Measurements from ENCODE around the gene LYVE1. TPM values are rescaled to one million over a fixed set of nuclear protein-coding genes. Genes with fewer than 3 reads are reported as not detected.

Gene LYVE1
- total and polyA plus RNA-seq, 12 donors, result 29.1 to 530 (median 254) TPM

GRCh38 chr11:10587995-10588394, 19.5 kb upstream of the LYVE1 start:
- Histone ChIP-seq H3K9me3 (replicated peaks in 1 of 3) (no peaks in the 10 kb centered on the region), H3K27me3 (no peaks in the 10 kb centered on the region), H3K4me1 (replicated peaks in 1 of 2) (peaks cover 11 to 37% of the 10 kb centered on the region in 2 donors), H3K27ac (peak overlapping the region in 1 of 5 donors; percentile 12), H3K4me3 (no peak overlapping the region), H3K36me3 (replicated peaks in 1 of 2) (no peaks in the 10 kb centered on the region)
- WGBS, 4 donors, result 91 to 95% (median 93%) methylated on average over 3 of the region's 3 CpGs
- DNase-seq, result no peak
- intact Hi-C loops (cut with DNase I), result no loop called here
- TF ChIP-seq, protein P1, sequence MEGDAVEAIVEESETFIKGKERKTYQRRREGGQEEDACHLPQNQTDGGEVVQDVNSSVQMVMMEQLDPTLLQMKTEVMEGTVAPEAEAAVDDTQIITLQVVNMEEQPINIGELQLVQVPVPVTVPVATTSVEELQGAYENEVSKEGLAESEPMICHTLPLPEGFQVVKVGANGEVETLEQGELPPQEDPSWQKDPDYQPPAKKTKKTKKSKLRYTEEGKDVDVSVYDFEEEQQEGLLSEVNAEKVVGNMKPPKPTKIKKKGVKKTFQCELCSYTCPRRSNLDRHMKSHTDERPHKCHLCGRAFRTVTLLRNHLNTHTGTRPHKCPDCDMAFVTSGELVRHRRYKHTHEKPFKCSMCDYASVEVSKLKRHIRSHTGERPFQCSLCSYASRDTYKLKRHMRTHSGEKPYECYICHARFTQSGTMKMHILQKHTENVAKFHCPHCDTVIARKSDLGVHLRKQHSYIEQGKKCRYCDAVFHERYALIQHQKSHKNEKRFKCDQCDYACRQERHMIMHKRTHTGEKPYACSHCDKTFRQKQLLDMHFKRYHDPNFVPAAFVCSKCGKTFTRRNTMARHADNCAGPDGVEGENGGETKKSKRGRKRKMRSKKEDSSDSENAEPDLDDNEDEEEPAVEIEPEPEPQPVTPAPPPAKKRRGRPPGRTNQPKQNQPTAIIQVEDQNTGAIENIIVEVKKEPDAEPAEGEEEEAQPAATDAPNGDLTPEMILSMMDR (IDR thresholded peaks at IDR 0.05), result no peak
- no peak for TF ChIP-seq POLR2A (IDR thresholded peaks at IDR 0.05)

- H3K9me3 ChIP-seq (replicated peaks in 1 of 3), result no peaks in the 10 kb centered on the region
- H3K27ac ChIP-seq, result peak overlapping the region in 3 of 5 donors; percentile 40 to 82 (median 48)
- H3K4me3 ChIP-seq, result no peak overlapping the region
- H3K36me3 ChIP-seq (replicated peaks in 1 of 2), result no peaks in the 10 kb centered on the region
- H3K27me3 ChIP-seq, result no peaks in the 10 kb centered on the region
- DNase-seq, result no peak
- peaks cover 11 to 38% of the 10 kb centered on the region in 2 donors for H3K4me1 ChIP-seq (replicated peaks in 1 of 2)
- 92 to 94% (median 93%) methylated on average over 7 of the region's 7 CpGs for WGBS, 4 donors
- intact Hi-C loops (cut with DNase I), result no loop called here
- TF ChIP-seq POLR2A (IDR thresholded peaks at IDR 0.05), result no peak
- TF ChIP-seq, protein P1 (IDR thresholded peaks at IDR 0.05), result no peak
Observed at GRCh38 chr11:10587388-10587787, 18.9 kb upstream of the LYVE1 start.

DNA sequence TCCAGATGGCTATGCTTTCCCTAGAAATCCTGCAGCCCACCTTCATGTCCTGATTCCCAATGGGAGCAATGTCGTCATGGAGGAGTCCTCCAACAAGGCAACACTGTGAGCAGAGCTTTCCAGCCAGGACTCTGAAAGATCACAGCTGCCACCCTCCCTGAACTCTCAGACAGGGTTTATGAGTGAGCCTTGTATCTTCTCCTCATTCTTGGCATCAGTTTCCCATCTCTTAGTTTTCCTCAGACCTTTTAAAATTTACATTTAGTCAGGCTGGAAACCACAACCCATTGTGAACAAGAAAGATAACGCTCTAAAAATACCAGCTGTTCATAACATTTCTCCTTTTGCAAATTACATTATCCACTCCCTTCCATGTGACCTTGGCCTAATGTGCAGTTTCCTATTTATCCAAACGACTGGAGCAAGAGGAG, 15.6 kb upstream of the LYVE1 start:
- H3K36me3 ChIP-seq (replicated peaks in 1 of 2), result peaks cover 0 to 12% of the 10 kb centered on the region in 2 donors
- intact Hi-C loops (cut with DNase I), result no loop called here
- 11 to 16% (median 16%) methylated on average over 3 of the region's 3 CpGs for WGBS, 4 donors

DNA sequence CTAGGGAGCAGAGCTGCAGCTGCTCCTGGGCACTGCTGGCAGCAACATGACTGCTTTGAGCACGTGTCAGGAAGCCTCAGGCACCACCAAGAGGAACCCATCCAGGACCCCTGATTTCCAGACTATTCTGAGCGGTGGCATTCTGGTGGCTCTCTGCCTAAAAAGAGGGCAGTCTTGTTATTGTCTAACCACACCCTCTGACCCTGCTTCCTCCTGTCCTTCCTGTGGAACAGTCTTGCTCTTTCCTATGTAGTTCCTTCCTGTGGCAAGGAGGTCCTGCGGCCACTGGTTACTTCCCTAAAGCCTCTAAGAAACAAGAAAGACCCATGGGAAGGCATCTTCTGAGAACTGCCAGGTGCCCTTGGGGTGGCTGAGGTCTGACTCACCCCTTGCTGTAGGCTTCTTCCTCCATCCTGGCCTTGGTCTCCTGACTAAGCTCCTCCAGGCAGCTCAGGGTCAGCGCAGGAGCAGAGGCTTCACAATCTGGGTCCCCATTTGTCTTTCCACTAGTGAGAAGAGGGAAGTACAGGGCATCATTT, 13.1 kb upstream of the LYVE1 start:
- DNase-seq, result peak; percentile 73 to 90 (median 87)
- H3K9me3 ChIP-seq (replicated peaks in 1 of 3), result no peaks in the 10 kb centered on the region
- H3K27me3 ChIP-seq, result no peaks in the 10 kb centered on the region
- H3K4me1 ChIP-seq (replicated peaks in 1 of 2), result peaks cover 26 to 52% of the 10 kb centered on the region in 2 donors
- WGBS, 4 donors, result 49 to 56% (median 53%) methylated on average over 4 of the region's 4 CpGs
- TF ChIP-seq, protein P1 (IDR thresholded peaks at IDR 0.05), result no peak
- intact Hi-C loops (cut with DNase I), result no loop called here
- H3K27ac ChIP-seq, result peak overlapping the region in 4 of 5 donors; percentile 5 to 79 (median 62)
- H3K4me3 ChIP-seq, result no peak overlapping the region
- peaks cover 0 to 23% of the 10 kb centered on the region in 2 donors for H3K36me3 ChIP-seq (replicated peaks in 1 of 2)

More for the DNA sequence above, 15.6 kb upstream of the LYVE1 start:
- H3K4me1 ChIP-seq (replicated peaks in 1 of 2), result peaks cover 26 to 56% of the 10 kb centered on the region in 2 donors
- H3K9me3 ChIP-seq (replicated peaks in 1 of 3), result no peaks in the 10 kb centered on the region
- H3K27me3 ChIP-seq, result no peaks in the 10 kb centered on the region
- H3K27ac ChIP-seq, result peak overlapping the region in 4 of 5 donors; percentile 55 to 78 (median 66)
- H3K4me3 ChIP-seq, result no peak overlapping the region
- TF ChIP-seq, protein P1 (IDR thresholded peaks at IDR 0.05), result no peak
- no peak for TF ChIP-seq POLR2A (IDR thresholded peaks at IDR 0.05)
- DNase-seq, result peak in 1 of 7 donors; percentile 76

Data from adrenal gland (tissue), 12 donors.